Ecto neural progenitor cell (in vitro differentiated cells): Measurements from ENCODE around the gene TCERG1L.
"Not testable (repeated sequence)": the region's sequence is repeated elsewhere in the genome, so short reads cannot be mapped to it uniquely, and the experiment has no call there.

Experiments used
- DNase-seq: peaks from one replicate; pipeline ENCODE4 v3.0.0-alpha.2; 2018; ENCODE audit warnings: low spot score

Gene TCERG1L

DNA sequence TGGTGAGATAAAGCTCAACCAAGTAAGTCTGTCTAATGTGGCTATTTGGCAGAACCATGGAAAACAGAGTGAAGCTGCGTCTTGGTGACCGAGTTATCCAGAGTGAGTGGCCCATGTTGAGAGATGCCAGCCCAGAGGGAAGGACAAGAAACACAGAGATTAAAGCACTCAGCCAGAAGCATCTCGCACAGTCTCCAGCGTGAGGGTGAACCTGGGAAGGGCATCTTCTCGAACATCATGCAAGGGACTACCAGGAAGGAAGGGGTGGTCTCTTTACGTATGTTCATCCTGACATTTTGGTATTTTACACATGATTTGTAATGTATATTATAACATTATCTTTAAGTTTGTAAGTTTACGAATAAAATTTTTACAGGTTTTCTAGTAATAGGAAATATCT is 146.4 kb downstream of the TCERG1L start:
- no peak for DNase-seq

DNA sequence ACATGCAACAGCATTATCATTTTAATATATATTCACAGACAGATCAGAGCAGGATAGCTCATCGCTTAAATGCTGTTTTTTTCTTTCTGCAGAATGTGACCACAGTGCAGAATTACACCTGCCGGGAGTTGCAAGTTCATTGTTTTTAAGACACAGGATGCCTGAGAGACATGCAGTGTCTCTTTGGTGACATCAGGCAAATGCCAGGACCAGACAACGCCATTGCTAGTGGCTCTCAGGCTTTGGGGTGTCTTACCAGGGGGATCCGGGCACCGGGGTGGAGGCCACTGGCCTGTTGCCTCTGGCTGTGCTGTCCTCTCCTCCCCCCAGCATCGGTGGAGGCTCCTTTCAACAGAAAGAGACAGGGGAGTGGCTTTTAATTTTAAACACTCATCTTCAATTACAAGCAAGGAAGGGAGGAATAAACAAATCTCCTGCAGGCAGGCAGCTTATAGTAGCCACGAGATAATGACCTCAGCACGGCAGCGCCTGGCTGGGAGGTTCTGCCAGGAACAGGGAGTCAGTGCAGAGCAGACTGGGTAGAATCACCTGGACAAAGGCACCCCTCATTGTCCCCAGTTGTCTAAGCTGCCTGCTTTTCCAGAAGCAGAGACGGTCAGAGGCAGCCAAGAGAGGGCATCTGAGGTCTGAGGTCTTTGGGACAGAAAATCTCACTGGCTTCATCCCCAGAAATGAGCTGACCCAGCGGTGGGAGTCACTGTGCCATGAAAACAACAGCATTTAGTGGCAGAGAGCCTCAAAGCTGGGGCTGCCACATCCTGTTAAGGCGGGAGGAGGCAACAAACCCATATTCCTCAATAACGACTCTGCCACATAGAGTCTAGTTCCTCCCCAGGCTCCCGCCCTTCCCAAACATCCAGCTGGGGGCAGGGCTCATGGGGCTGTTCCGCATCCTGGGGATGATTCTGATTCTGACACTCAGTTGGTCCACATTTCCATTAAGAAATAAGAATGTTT is 148.4 kb downstream of the TCERG1L start:
- no peak for DNase-seq

DNA sequence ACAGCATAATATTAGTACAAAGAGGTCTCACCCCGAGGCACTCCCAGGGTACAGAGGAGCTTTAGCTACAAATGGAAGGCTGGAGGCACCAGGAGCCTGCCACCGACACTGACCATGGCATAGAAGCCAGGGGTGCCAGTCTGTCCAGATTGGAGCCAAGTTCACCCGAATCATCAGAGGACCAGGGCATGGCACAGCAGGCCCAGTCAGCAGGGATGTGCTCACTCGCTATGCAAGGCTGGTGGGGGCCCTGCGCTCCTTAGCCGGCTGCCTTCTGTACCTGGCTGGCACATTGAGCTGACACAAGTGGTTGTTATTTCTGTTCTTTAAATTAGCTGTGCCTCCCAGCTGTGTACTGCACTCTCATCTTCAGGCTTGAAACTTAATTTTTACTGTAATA is 149.3 kb downstream of the TCERG1L start:
- DNase-seq = no peak

DNA sequence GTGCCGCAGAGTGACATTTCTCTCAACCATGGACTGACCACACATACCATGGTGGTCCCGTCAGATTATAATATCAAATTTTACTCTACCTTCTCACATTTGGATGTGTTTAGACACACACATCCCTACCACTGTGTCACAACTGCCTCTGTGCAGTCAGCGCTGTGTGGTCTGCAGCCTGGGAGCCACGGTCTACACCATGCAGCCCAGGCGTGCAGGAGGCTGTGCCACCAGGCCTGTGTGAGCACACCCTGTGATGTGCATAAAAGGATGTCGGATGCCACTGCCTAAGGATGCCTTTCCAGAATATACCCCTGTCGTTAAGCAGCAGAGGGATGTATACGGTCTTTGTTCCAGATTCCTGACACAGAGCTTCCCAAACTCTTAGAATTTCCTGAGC is 150.4 kb downstream of the TCERG1L start:
- DNase-seq = no peak

DNA sequence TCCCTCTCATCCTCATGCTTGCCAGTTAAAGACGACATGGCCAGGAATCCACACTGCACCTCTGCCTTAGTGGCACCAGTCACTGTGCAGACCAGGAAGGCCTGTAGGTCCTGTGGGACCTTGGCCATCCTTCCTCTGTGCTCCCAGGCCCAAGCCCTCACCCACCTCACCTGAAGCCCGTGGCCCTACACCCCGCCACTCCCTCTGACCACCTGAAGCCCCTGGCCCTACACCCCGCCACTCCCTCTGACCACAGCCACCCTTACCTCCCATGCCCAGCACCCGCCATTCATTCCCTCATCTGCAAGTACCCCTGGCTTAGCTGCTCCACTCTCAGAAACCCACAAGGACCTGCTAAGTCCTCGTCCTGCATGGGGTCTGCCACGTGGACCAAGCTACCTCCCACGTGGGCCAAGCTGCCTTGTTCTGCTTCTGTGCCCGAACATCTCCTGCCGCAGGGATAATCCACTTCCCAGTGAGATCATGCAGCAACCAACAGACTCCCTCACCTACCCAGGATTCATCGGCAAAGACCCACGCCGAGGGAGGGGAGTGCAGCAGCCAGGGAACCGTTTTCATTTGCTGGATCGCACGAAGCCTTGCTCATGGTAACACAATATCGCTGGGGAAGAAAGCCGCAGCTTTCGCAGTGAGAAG is 151.2 kb downstream of the TCERG1L start:
- no peak for DNase-seq

DNA sequence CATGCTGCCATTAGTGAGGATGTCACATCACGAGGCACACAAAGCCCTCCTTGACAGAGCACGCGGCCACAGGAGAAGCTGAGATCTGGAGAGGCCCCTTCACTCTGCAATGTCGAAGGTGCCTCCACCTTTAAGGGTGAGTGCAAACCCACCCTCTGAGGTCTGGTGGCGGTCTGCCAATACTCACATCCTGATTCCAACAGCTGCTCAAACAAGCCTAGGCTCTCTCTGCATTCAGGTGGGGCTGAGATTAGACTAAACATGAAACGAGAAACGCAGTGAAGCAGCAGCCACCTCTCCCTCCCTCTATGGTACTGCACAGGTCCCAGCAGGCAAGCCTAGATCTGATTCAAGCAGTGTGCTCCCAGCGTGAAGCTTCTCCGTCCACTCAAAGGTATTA is 151.8 kb downstream of the TCERG1L start:
- DNase-seq = no peak

DNA sequence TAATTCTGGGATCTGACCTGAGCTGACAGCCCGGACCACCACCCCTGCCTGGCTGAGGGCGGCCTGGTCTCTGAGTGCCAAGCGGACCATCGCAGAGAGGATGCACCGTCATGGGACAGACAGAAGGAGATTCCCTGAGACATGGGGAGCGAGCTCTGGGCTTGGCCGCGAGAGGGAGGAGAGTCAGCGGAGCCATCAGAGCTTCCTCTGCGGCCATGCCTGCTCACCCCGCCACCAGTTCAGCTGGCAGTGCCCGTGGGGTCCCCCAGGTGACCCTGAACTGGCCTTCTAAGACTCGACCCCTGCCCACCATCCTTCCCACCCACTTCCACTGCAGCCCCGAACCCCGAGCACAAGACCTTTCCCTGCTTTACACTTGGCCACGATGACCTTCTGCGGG is 152.8 kb downstream of the TCERG1L start:
- DNase-seq = no peak

DNA sequence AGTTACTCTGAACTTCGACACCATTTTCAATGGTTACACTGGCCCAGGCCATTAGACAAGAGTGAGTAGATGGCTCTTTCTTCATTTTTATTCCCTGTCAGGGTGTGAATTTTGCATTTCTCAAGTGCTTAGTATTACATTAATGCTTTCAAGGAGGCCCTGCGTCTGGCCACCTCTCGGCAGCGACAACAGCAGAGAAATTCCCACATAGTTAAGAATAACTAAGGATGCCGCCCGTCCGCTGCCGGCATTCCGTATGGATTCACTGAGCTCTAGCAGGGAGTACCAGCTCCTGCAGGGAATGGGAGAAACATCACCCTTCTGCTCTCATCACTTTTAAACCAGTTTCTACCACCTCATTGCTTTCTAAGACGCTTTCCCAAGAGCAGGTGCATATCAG is 153.6 kb downstream of the TCERG1L start:
- DNase-seq = no peak

DNA sequence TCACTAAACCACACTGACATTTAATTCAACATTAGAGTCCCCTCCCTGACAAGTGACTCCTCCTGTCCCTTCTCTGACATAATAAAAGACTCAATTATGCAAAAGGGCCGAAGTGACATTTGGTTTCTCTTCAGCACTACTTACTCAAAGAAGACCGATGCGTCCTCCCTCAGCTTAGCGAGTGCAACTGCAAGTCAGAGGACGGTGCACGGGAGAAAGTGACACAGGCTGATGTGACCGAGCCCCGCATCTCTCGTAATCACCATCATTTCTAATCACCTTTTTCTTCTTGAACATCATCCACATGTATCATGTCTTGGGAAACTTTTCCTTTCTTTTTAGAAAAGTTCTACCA is 155.7 kb downstream of the TCERG1L start:
- DNase-seq = no peak

DNA sequence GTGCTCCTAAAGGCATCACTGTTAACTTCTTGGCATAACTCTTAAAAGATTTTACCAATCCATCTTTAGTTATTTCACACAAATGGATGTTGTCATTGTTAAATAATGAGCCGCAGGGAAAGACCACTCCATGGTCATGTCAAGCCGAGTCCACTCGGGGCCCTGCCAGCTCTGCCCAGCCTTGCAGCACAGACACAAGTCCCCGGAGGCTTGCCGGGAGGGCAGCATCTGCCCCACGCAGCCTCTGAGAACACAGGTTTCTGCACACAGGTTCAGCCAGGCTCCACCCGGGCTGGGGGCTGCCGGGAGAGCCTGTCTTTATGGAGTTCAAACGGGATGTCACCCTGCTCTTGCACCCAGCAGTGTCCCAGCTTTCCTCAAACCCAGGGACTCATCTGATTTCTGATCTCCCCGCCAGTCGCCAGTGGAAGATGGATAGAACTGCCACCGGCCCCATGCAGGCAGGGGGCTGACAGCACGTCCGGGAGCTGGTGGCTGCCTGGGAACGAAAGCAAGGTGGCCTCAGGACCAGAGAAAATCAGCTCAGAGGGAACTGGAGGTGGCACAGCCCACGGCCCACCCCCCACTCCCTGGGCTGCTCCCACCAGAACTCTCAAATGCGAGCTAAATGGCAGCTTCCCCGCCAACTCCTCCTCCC is 156.2 kb downstream of the TCERG1L start:
- DNase-seq = no peak

DNA sequence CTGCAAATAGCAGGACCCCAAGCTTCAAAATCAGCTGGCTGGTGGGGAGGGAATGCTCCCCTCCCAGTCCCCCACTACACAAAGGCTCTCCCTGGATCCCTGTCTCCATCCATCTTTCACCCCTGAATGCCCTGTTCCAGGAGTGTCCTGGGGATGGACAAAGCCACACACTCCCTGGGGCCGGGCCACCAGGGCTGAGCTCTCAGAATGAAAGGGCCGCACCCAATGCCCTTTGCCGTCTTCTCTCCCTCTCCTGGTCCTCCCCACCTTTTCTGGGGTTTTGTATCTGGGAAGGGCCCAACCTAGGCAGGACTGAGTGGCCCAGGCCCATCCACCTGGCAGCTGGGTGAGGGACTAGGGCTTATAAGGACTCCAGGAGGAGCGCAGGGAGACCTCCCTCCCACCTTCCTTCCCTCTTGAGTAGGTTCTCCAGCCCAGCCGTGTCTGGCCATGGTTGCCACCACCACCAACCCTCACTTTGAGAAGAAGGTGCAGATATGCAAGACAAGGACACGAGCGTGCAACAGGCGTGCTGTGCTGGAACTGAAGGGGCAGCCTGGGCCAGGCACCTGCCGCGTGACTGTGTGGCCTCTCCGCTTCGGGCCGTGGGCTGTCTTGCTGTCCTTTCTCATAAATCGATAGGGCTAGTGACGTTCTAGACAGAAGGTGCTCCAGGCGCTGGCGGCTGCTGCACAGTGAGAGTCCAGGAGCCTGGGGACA is 157.1 kb downstream of the TCERG1L start:
- no peak for DNase-seq

DNA sequence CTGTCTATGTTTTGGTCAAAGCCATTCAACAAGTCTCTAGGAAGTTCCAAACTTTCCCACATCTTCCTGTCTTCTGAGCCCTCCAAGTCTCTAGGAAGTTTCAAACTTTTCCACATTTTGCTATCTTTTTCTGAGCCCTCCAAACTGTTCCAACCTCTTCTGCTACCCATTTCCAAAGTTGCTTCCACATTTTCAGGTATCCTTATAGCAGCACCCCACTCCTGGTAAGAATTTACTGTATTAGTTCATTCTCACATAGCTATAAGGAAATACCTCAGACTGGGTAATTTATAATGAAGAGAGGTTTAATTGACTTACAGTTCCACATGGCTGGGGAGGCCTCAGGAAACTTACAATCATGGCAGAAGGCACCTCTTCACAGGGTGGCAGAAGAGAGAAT is 159.1 kb downstream of the TCERG1L start:
- not testable (repeated sequence) for DNase-seq

DNA sequence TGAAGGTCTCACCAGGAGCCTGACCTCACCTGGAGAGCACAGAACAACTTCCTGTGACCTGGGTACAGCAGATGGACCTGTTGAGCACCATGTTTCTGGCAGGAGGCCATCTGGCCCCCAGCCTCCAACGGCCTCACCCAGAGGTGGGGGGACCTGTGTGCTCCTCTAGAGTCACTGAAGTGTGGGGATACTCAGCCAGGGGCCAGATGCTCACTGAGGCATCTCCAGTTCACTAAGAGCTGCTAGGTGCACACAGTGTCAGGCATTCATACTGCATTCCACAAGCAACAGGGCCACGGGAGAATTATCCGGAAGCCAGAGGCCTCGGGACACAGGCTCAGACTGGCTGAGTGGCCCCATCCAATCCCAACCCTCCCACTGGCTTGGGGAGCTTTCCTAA is 161.4 kb downstream of the TCERG1L start:
- no peak for DNase-seq

DNA sequence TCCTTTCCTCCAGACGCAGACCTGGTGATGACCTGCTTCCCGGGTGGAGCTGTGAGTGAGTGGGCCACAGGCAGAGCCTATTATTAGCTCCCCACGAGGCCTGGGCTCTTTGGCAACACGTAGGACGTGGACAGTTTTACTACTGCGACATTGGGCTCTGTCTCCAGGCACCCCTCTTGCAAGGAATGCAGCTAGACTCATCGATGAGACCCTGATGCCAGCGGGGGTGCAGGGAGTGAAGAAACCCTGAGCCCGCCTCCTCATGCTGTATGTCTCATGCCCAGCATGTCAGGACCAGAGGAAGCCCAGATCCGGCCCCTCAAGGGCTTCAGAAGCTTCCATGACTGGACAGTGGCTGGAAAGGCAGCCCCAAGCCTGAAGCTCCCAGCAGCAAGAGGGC is 161.9 kb downstream of the TCERG1L start:
- DNase-seq = no peak

DNA sequence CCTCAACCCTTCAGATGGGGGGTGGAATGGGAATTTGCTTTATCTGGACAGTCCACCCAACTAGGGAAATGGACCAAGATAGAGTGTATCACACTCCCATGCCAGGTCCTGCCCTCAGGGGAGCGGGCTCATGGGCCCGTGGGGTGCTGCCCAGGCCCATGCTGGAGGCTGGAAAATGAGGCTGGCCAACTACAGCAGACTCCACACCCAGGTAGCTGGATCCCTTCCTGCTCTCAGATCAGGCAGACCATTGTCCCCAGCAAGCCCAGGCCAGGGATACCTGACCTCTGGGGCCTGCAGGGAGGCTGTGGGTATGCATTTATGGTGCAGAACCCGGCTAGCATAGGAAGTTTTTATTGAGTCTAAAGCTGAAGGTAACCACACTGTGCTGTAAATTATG is 162.4 kb downstream of the TCERG1L start:
- no peak for DNase-seq

DNA sequence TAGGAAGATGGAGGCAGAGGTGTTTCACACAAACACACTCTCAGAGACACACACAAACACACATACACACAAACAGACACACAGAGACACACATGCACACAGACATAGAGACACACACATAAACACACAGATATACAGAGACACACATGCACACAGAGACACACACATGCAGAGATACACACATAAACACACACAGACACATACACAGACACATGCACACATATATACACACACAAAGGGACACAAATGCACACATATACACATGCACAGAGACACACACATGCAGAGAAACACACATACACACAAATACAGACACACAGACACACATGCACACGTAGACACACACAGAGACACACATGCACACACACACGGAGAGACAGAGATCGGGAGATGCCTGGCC is 163.3 kb downstream of the TCERG1L start:
- DNase-seq = no peak

DNA sequence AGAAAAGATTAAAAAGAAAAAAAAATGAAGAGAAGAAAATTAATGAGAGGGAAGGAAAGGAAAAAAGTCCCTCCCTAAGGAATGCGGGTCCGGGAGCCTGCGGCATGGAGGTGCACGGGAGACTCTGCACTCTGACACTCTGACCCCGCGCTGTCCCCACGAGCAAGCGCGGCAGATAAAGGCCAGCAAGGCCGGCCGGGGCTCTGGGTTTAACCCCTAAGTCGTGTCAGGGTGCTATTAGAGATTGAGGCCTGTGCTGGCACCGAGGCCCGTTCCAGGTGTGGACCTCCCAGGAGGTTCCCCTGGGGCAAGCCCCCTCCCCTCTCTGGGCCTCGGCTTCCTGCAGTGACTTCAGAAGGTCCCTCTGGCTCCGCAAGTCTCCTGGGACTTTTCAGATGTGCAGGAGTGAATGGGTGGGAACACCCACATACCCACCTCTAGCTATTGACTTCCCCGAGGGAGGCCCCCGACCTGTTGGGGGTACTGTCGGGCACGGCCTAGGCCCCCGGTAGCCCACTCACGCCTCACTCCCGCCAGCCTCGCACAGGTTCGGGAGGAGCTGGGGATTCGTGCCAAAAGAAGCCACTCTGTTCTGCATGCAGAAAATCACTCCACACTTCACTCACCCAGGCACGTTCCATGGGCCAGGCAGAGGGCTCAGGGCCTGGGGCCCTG is 164.1 kb downstream of the TCERG1L start:
- DNase-seq = no peak

DNA sequence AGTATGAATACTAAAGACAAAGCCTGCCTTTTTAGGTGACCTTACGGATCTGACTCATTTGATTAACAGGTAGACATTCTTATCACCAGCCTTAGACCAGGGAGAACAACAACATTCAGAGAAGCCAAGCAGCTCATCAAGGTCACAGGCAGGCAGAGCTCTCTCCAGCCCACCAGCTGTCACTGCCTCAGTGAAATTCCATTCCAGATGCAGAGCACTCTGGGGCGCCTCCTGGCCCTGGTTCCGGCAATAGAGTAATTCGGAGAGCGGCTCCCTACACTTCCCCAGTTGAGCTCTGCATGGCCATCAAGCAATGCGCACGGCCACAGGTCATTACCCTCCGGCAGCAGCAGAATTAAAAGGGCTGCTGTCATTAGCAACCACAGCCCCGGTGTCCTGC is 164.7 kb downstream of the TCERG1L start:
- no peak for DNase-seq

DNA sequence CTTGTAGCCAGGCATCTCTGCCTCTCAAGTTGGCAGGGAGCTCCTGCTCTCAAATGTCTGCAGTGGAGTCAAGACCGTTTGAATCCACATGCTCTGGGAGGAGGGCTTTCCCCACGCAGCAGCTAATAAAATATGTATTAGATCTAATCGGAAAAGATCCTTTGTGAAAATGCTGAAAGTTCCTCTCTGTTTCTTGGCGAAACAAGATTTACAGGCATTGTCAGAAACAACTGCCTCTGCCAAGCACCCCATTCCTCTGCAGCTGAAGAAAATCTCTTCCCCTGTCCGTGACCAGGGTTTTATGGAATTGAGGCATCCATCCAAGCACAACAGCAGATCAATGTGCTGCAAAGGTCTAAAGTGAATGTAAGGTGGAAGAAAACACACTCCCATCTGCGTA is 165.8 kb downstream of the TCERG1L start:
- no peak for DNase-seq

DNA sequence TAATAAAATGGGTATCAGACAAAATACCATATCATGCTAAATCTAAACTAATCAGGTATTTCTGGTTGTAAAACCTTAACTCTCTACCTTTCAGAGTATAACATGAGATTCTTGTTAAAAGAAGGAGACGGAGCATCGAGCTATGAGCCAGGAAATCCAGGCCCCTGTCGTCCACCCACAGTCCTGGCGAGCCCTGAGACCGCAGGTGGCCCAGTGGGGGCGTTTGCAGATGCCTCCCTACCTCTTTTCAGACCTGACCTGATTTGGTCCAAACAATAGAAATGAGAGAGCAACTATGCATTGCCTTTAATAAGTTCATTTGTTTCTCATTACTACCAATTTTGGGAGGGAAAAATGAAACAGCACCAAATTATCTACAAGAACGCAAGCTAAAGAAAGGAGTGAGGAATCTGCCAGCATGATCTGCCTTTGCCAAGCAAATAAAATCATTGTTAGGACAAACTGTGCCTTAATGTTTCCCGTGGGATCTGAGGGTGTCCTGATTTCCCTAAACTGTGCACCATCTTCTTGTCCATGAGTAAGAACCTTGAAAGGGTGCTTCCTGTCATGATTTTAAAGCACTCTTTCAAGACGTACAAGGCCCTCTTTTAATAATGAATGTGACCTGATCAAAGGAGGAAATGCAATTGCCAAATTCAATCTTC is 166.7 kb downstream of the TCERG1L start:
- DNase-seq = no peak

DNA sequence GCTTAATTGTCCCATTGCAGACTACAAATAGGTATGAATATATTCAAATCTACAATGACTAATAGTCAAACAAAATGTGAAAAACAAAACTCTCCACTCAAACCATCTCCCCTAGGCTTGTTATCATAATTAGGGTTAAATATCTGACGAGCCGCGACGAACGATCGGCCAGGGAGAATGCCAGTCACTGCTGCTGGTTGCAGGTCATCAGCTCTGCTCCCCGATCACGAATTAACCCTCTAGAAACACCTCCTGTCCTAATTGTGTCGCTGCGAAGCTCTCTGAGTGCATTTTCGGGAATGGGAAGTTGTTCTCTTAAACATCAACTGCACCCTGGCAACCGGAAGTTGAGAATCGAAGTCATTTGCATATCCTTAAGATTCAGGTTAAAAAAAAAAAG is 167.3 kb downstream of the TCERG1L start:
- DNase-seq = no peak
